HEK293 (cell line): Measurements from ENCODE around the gene MAMDC2.
"Not testable (repeated sequence)": the region's sequence is repeated elsewhere in the genome, so short reads cannot be mapped to it uniquely, and the experiment has no call there.

Source experiments
- CTCF ChIA-PET: fragments of 350-600 bp; formaldehyde crosslinking; extraction: SDS; loops from one replicate; lab custom pipeline; 2021; ENCODE audit warnings: antibody characterized with exemption; lab: Yijun Ruan, JAX
- POLR2A ChIA-PET: fragments of 300-600 bp; formaldehyde crosslinking; extraction: SDS; loops from one replicate; lab custom pipeline; 2020; ENCODE audit warnings: antibody characterized with exemption, inconsistent platforms; lab: Yijun Ruan, JAX
- H3K27ac ChIP-seq: fragments of 200-500 bp; sonication (Bioruptor generic); 2 replicates; pipeline ENCODE4 v1.5.1; 2014; ENCODE audit warnings: low read depth, low read length, control low read depth, inconsistent platforms; ENCODE audit errors: extremely low read depth
- H3K36me3 ChIP-seq, 2 experiments: fragments of 200-500 bp in 1 of 2; sonication (Bioruptor generic) in 1 of 2; 1 replicate in 1 of 2; 2 replicates in 1 of 2; pipeline ENCODE4 v1.5.1; 2014 to 2017; ENCODE audit warnings: inconsistent platforms in 2 of 2, low read length in 2 of 2; ENCODE audit not compliant: control insufficient read depth in 2 of 2, insufficient read depth in 1 of 2
- H3K4me1 ChIP-seq: fragments of 200-500 bp; sonication (Bioruptor generic); 2 replicates; pipeline ENCODE4 v1.5.1; 2014; ENCODE audit warnings: mild to moderate bottlenecking, low read length, inconsistent platforms; ENCODE audit not compliant: control insufficient read depth, insufficient read depth
- H3K4me3 ChIP-seq: 2 replicates; pipeline ENCODE4 v1.5.1; 2011; ENCODE audit warnings: low read depth, mild to moderate bottlenecking, control low read depth, low read length, moderate library complexity
- H3K9me3 ChIP-seq: fragments of 200-500 bp; sonication (Bioruptor generic); 2 replicates; pipeline ENCODE4 v1.5.1; 2014; ENCODE audit warnings: low read depth, low read length, inconsistent platforms; ENCODE audit not compliant: control insufficient read depth, insufficient read depth
- ELK4 ChIP-seq: IDR thresholded peaks from 2 replicates; pipeline ENCODE4 v1.6.1; 2011; ENCODE audit warnings: mild to moderate bottlenecking, low read depth, low read length, borderline replicate concordance
- KLF16 ChIP-seq: fragments of 450-650 bp; formaldehyde crosslinking; IDR thresholded peaks from 2 replicates; pipeline ENCODE4 v1.5.1; 2017; ENCODE audit warnings: missing biosample characterization, missing genetic modification characterization
- OSR2 ChIP-seq: fragments of 450-650 bp; formaldehyde crosslinking; IDR thresholded peaks from 2 replicates; pipeline ENCODE4 v1.5.1; 2016; ENCODE audit warnings: missing biosample characterization, missing genetic modification characterization
- PBX3 ChIP-seq: sonication (generic); formaldehyde crosslinking; IDR thresholded peaks from 2 replicates; pipeline ENCODE4 v1.8.1; 2022; ENCODE audit warnings: mild to moderate bottlenecking, moderate library complexity, missing genetic modification reagents
- YY2 ChIP-seq: fragments of 450-650 bp; formaldehyde crosslinking; IDR thresholded peaks from 2 replicates; pipeline ENCODE4 v1.5.1; 2016; ENCODE audit warnings: missing biosample characterization, missing genetic modification characterization
- ZIC2 ChIP-seq: fragments of 450-650 bp; formaldehyde crosslinking; IDR thresholded peaks from 2 replicates; pipeline ENCODE4 v1.5.1; 2016; ENCODE audit warnings: missing biosample characterization, missing genetic modification characterization
- ZNF513 ChIP-seq: fragments of 450-650 bp; IDR thresholded peaks from 2 replicates; pipeline ENCODE4 v1.5.1; 2018; ENCODE audit warnings: missing biosample characterization, missing genetic modification characterization
- ZNF514 ChIP-seq: fragments of 450-650 bp; formaldehyde crosslinking; IDR thresholded peaks from 2 replicates; pipeline ENCODE4 v1.5.1; 2016; ENCODE audit warnings: missing biosample characterization, missing genetic modification characterization
- TF ChIP-seq, protein P1 (sequence below): fragments of 450-650 bp; formaldehyde crosslinking; IDR thresholded peaks from 2 replicates; pipeline ENCODE4 v1.5.1; 2016; ENCODE audit warnings: missing biosample characterization, missing genetic modification characterization

The MAMDC2 gene

GRCh38 chr9:70197216-70198044, 153.8 kb downstream of the MAMDC2 start (continued):
- no peak for TF ChIP-seq PBX3
- no peak for TF ChIP-seq KLF16
- TF ChIP-seq ZNF513, result no peak
- no peak for TF ChIP-seq YY2
- TF ChIP-seq ZIC2 (tag by site-specific recombination), result no peak

- H3K27ac ChIP-seq, H3K4me3 ChIP-seq, POLR2A ChIA-PET, H3K9me3 ChIP-seq, H3K4me1 ChIP-seq, H3K36me3 ChIP-seq: not testable (repeated sequence)
- CTCF ChIA-PET, result interaction anchor here (0.7 kb wide), 1 partner anchor 777 kb away, joined by 3 read pairs; no protein-coding TSS in a partner anchor
These were observed 161.1 kb downstream of the MAMDC2 start for GRCh38 chr9:70204743-70205142.

DNA sequence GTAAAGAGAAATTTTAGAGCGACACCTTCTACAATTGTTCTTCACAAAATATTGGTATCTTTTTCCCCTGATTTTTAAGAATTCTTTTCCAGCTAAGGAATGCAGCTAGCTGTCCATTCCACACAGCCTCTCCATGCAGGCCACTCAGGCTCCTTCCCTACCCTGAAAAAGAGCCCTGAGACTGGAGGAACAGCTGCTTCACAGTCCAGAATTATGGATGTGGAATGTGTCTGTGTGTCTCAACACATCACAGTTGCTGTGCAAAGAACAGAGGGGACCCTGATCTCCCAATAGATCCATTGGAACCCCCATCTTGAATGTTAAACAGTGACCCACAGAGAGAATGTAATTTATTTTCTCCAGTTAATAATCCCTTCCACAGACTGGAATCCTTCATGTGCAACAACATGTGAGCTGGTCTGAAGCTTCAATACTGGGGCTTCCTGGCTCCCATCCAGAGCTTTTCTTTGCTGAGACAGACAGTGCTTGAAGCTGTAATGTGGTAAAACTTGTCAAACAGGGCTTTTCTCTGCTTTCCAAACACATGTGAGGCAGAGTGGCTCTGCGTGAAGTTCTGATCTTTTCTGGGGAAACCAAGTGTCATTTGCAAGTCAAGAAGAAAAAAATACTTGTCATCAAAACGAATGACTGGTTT, 161.8 kb downstream of the MAMDC2 start:
- Histone ChIP-seq H3K36me3 (no peaks in the 10 kb centered on the region), H3K4me3 (no peak overlapping the region), H3K27ac (no peak overlapping the region), H3K4me1 (no peaks in the 10 kb centered on the region), H3K9me3 (no peaks in the 10 kb centered on the region)
- ChIA-PET CTCF (interaction anchor here (0.7 kb wide), 1 partner anchor 776 kb away, joined by 3 read pairs; no protein-coding TSS in a partner anchor), POLR2A (no interaction called here)
- TF ChIP-seq OSR2 (tag by site-specific recombination), result no peak
- TF ChIP-seq ELK4, result no peak
- no peak for TF ChIP-seq ZNF514 (tag by site-specific recombination)
- TF ChIP-seq ZNF513, result no peak
- TF ChIP-seq, protein P1, sequence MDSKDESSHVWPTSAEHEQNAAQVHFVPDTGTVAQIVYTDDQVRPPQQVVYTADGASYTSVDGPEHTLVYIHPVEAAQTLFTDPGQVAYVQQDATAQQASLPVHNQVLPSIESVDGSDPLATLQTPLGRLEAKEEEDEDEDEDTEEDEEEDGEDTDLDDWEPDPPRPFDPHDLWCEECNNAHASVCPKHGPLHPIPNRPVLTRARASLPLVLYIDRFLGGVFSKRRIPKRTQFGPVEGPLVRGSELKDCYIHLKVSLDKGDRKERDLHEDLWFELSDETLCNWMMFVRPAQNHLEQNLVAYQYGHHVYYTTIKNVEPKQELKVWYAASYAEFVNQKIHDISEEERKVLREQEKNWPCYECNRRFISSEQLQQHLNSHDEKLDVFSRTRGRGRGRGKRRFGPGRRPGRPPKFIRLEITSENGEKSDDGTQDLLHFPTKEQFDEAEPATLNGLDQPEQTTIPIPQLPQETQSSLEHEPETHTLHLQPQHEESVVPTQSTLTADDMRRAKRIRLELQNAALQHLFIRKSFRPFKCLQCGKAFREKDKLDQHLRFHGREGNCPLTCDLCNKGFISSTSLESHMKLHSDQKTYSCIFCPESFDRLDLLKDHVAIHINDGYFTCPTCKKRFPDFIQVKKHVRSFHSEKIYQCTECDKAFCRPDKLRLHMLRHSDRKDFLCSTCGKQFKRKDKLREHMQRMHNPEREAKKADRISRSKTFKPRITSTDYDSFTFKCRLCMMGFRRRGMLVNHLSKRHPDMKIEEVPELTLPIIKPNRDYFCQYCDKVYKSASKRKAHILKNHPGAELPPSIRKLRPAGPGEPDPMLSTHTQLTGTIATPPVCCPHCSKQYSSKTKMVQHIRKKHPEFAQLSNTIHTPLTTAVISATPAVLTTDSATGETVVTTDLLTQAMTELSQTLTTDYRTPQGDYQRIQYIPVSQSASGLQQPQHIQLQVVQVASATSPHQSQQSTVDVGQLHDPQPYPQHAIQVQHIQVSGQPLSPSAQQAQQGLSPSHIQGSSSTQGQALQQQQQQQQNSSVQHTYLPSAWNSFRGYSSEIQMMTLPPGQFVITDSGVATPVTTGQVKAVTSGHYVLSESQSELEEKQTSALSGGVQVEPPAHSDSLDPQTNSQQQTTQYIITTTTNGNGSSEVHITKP (tag by site-specific recombination), result no peak
